HG02970 (cell line): ENCODE results near the gene GAL3ST1.
"Not testable (repeated sequence)": the region's sequence is repeated elsewhere in the genome, so short reads cannot be mapped to it uniquely, and the experiment has no call there.

ENCODE experiments used
- ATAC-seq: cut with Tn5 transposase; IDR thresholded peaks from one replicate; pipeline ENCODE4 v1.9.1; 2021; ENCODE audit warnings: mild to moderate bottlenecking, moderate library complexity, moderate number of reproducible peaks; ENCODE audit not compliant: unreplicated experiment, low FRiP score

Gene GAL3ST1

DNA sequence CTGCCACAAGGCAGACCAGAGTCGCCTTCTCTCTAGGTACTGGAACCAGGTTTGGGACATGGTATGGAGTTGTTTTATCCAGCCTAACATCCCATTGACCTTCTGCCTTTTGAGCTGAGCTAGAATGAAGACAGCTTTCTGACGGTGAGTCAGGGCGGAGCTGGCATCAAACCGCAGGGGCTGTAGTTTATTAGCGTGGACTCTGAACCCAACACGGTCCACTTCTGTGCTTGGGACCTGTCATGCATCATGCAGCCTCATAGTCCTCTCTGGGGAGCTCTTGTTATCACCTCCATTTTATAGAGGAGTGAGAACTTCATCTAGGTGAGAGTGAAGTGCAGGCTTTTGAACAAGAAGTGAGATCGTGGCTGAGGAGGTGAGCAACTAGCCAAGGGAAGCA lies 8.3 kb downstream of the GAL3ST1 start:
- ATAC-seq = no peak

DNA sequence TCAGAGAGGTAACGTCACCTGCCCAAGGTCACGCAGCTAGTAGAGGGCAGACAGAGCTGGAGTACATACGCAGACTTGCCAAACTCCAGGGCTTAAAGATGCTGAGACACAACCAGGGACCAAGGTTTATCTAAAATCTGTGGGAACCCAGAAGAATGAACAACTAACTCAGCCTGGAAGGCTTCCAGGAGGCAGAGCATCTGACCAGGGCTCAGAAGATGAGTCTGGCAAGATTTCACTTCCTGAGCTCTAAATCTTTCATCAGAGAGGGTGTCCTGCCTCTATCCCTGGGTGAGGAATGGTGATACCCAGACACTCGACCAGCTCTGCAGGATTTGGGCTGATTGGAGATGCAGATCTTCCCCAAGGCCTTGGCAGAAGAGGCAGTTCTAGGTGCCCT lies 9.1 kb downstream of the GAL3ST1 start:
- ATAC-seq = no peak

DNA sequence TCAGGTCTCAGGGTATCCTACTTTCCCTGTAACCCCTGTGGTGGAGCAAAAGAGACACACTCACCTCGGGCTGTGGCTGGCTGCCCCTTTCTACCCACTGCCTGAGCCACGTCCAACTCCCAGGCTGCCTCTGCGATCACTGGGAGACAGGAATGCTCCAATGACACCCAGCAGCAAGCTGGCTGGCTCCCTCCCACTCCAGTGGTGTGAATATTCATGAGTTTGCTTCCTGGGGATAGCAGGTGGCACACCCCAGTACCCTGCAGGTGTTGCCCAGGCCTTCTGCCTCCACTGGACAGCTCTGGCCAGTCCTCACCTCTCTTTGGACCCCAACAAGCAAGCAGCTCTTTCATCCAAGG lies 9.7 kb downstream of the GAL3ST1 start:
- ATAC-seq = no peak

DNA sequence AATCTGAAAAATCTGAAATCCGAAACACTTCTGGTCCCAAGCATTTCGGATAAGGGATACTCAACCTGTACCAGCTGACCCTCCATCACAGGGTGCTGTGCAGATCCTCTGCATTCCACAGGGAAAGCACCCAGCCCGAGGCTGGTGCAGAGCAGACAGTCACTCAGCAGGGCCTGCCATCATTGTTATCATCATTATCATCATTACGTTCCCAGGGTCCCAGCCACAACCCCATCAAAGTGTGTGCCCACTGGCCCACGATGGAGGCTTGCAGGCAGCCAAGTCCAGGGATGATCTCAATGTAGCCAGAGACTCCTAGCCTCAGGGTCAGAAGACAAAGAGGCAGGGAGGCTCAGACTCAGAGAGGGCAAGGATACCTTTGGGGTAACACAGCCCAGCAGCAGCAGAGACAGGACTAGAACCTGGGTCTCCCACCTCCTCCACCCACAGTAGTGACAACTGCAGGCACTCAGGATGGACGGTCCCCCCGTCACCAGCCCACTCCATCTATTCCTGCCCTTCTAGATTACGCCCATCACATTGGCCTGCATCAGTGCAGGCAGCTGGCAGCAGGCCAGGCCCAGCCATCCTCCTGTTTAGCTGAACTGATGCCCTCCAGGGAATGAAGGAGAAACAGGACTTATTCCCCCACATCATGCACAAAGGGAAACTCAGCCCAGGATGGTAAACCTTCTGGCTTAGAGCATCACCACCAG lies 10.3 kb downstream of the GAL3ST1 start:
- ATAC-seq = no peak

DNA sequence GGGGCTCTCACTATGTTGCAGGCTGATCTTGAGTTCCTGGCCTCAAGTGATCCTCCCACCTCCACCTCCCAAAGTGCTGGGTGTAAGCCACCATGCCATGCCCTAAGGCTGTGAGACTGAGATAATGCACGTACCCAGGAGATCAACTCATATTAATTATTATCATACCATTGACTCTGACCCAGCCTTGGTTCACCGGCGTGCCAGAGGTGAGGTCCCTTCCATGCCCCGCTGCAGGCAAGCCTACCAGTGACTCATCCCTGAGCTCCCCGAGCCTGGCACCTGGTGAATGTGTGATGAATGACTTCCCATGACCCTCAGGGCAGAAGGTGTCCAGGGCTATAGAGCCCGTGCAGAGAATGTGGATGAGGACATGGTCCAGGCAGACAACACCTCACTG lies 12.1 kb downstream of the GAL3ST1 start:
- ATAC-seq = no peak

DNA sequence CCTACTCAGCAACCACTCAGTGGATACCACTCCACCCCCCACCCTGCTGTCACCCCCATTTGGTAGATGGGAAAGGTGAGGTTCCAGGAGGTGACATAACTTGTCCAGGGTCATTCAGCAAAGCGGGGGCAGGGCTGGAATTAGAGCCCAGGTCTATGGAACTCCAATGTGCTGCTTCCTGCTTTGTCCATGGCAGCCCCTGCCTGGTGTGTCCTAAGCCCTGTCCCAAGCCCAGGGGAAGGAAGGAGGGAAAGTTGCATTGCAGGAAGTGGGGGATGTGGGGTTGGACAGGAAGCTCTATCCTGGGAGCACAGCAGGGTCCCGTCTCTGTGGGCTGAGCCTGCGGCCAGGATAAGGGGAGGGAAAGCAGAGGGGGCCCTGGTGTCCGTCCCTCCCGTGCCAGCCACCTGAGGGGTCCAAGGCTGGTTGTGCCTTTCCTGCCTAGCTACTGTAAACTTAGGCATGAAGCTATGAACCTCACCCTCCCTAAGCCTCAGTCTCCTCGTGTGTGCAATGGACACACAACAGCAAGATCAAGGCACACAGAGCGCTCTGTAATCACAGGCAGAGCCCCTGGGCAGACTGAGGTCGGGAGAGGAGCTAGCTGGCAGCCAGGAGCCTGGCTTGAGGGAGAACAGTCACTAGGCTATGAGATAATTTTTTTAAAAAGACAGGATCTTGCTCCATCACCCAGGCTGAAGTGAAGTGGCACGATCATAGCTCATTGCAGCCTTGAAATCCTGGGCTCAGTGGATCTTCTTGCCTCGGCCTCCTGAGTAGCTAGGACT lies 12.9 kb downstream of the GAL3ST1 start:
- ATAC-seq = no peak

DNA sequence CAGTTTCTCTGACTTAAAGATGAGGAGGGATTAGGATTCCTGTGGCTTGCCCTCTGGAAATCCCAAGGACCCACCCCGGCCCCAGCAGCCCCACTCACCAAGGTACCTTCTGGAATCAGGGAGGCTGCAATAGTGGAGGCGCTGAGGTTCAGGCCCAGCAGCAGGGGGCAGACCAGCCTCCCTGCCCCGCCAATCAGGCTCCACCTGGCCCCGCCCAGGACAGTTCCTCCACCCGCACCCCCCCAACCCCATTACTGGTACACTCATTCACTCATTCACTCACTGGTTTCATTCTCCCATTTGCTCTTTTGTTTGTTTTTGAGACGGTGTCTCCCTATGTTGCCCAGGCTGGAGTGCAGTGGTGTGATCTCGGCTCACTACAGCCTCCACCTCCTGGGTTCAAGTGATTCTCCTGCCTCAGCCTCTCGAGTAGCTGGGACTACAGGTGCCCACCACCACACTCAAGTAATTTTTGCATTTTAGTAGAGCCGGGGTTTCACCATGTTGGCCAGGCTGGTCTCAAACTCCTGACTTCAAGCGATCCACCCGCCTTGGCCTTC lies 13.7 kb downstream of the GAL3ST1 start:
- ATAC-seq = not testable (repeated sequence)

DNA sequence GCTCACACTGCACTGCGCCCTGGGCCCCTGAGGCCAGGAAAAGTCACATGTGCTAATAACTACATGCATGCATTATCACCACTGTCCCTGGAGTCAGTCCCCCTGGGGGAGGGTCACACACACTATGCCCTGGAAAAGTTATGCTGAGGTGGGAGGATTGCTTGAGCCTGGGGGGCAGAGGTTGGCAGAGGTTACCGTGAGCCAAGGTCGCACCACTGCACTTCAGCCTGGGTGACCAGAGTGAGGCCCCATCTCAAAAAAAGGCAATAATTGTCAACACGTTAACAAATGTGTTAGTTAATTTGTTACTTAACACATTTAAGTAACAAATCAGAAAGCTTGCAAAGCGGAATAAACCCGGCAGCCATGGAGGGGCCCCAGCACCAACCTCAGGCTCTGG lies 14.6 kb downstream of the GAL3ST1 start:
- ATAC-seq = no peak

DNA sequence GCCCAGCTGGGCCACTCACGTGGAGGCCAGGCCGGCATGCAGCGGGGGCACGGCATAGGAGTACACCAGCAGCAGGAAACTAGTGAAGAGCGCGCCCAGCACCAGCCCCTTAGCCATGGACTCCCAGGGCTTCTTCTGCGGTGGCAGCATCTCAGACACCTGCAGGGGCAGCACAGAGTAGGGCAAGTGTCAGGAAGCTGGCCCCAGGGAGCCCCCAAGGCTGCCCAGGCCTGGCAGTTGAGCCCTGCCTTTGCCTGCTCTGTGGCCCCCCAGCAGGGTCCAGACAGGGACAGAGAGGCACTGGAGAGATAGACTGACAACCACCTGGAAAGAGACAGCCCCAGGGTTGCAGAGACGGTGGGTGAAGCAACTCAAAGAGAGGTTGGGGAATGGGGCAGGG lies 17.2 kb downstream of the GAL3ST1 start:
- no peak for ATAC-seq

DNA sequence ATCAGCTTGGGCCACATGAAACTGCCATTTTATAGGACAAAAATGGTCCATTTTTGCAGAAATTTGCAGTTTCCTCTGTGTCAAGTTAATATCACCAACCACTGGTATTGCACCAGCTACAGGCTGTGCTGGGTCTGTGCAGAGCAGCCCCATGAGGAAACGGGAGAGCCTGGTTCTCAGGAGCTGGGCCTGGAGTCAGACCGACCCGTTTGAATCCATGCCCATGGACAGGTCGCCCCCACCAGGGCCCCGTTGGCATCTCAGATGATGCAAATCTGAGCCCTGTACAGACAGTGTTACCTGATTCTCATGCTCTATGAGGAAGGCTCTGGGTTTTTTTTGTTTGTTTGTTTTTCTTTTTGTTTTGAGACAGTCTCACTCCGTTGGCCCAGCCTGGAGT lies 18.1 kb downstream of the GAL3ST1 start:
- no peak for ATAC-seq

DNA sequence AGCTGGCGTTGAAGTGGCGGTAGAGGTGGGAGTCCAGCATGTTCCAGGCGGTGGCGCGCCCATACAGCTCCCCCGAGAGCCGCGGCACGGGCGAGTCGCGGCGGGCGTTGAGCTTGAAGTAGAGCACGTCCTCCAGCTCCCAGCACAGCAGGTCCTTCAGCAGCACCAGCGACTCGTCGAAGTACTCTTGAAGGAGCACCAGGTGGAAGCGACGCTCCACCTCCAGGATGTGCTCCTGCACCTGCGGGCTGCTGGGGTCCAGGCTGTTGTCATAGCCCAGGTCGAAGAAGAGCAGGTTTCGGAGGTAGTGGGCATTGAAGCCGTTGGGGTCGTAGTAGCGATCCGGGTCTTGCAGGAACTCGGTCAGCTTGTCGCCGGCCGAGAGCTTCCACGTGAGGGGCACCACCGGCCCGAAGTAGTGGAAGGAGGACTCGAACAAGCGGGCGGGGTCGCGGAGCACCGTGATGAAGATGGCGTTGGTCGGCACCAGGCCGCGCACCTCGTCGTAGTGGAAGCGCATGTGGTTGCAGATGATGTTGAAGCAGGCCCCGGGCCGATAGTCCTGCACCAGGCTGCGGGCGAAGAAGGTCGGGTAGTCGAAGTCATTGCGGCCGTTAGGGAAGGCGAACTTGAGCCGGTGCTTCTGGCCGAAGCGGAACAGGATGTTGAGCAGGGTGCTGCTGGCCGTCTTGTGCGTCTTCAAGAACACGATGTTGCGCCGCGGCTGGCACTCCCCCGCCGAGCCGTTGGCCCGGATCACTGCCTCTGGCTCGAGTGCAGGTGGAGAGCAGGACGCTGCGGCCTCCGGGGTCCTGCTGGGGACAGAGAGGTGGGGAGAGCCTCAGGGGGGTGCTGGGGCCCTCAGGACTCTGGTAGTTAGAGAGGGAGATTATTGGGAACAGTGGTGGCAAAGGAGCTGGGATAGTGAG lies 18.9 kb downstream of the GAL3ST1 start:
- ATAC-seq = no peak

DNA sequence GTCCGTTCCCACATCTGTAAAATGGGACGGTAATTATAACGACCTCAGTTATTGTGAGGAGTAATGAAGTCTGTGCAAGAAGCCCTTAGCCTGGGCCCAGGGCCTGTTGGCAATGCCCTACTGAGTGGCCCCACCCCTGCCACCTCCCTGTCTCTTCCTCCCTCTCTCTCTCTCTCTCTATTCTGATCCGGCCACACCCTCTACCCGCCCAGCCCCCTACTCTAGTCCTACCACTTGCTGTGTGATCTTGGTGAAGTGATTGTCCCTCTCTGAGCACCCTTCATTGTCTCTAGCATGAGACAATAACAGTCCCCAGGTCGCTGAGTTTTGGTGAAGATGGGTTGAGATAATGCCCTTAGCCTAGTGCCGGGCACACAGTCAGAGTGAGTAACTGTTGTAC lies 20.5 kb downstream of the GAL3ST1 start:
- no peak for ATAC-seq

DNA sequence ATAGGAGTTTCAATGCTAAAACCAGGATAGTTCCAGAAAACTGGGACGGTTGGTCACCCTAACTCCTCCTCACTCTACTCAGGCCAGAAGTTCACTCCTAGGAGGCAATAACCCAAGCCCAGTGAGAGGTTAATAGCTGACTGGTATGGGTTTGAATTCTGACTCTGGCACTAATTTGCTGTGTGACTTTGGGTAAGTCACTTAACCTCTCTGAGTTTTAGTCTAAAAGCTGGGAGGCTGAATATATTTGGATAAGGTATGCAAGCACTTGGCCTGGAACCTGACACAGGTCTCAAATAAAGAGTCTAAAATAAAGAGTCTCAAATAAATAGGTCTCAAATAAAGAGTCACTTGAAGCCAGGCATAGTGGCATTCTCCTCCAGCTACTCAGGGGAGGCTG lies 21.7 kb downstream of the GAL3ST1 start:
- no peak for ATAC-seq

DNA sequence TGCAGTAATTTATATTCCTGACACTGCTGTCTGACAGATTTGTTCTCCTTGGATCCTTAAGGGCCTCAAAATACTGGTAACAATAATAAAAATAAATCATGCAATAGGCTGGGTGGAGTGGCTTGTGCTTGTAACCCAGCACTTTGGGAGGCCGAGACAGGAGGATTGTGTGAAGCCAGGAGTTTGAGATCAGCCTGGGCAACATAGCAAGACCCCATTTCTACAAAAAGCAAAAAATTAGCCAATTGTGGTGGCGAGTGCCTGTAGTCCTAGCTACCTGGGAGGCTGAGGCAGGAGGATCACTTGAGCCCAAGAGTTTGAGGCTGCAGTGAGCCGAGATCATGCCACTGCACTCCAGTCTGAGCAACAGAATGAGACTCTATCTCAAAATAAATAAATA lies 22.7 kb downstream of the GAL3ST1 start:
- ATAC-seq = not testable (repeated sequence)

DNA sequence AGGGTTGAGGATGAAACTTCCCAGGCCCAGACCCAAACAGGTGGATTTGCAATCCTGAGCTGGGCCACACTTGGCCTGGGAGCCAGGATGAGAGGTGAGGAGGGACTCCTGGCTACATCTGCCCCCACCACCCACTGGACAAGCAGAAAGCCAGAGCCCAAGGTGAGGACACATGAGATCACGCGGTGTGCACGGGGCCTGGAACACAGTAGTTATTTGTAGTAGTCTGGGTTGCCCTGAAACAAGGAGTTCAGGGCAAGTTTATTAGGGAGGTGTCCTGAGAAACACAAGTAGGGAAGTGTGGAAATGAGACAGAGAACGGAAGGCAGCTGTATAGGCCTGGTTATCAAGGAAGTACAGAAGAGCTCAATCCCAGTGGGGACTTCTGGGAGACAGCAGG lies 27.3 kb downstream of the GAL3ST1 start:
- no peak for ATAC-seq

DNA sequence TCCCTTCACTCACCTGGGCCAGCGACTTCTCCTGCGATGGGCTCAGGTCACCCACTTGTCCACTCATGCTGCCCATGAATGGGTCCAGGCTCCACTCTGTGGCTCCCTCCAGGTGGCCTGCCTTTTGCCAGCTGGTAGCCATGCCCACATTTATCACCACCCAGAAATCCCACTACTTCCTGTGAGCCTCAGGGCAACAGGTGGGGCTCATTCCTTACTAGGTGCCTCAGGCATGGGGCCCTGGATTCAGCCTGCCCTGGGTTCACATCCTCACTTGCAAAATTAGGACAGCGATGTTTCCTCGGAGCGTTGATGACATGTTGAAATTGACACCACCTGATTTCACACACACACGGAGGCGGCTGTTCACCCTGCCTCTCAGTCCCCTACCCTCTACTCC lies 27.8 kb downstream of the GAL3ST1 start, which contains the start of gene SEC14L6:
TSS of gene SEC14L6 (minus strand) at position 126 of the 400 bp plus-strand sequence. CDS start at position 67, 59 bp downstream.
- ATAC-seq = no peak

DNA sequence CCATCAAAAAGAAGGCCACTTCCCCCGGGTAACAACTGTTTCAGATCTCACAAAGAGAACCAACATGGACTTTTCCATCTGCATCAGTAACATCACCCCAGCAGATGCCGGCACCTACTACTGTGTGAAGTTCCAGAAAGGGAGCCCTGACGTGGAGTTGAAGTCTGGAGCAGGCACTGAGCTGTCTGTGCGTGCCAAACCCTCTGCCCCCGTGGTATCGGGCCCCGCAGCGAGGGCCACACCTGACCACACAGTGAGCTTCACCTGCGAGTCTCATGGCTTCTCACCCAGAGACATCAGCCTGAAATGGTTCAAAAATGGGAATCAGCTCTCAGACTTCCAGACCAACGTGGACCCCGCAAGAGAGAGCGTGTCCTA lies 31.7 kb downstream of the GAL3ST1 start:
- no peak for ATAC-seq

DNA sequence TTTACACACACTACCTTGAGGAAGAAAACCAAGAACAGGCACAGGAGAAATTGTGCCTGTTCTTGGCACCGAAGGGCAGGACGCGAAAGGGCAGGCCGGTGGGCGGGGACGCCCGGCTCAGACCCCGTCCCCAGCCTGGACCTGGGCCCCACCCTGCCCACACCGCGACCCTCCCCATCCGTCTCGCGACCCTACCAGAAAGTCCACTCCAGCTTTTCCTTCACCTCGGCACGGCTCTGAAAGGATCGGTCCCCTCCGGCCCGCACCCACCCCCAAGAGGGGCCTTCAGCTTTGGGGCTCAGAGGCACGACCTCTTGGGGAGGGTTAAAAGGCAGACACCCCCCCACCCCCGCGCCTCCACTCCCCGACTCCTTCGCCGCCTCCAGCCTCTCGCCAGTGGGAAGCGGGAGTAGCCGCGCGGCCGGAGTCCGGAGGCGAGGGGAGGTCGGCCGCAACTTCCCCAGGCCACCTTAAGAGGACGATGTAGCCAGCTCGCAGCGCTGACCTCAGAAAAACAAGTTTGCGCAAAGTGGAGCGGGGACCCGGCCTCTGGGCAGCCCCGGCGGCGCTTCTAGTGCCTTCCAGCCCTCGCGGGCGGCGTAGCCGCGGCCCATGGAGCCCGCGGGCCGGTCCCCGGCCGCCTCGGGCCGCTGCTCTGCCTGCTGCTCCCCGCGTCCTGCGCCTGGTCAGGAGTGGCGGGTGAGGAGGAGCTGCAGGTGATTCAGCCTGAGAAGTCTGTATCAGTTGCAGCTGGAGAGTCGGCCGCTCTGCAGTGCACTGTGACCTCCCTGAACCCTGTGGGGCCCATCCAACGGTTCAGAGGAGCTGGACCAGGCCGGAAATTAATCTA lies 32.3 kb downstream of the GAL3ST1 start:
- ATAC-seq = no peak

DNA sequence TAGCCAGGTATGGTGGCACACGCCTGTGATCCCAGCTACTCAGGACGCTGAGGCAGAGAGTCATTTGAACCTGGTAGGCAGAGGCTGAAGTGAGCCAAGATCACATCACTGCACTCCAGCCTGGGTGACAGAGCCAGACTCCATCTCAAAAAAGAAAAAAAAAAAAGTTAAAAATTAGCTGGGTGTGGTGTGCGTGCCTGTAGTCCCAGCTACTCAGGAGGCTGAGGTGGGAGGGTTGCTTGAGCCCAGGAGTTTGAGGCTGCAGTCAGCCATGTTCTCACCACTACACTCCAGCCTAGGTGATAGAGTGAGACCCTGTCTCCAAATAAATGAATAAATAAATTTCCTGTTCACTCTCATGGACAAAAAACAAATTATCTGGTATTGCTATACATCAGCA lies 33.0 kb downstream of the GAL3ST1 start:
- ATAC-seq = not testable (repeated sequence)

DNA sequence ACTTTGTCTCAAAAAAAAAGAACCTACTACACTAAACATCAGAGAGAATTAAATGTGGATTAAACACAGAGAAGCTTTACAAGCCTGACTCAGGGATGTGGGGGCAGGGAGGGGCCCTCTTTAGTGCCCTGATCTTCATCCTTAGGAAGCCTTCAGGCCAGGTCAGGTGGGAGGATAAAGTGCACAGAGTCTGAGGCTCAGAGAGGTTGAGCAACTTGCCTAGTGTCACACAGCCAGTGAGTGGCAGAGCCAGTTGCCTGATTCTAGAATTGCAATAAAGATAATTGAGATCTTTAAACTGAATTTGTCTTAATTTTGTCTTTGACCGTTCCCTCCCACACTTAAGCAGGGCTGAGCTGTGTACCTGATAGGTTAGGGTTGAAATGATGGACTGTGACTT lies 35.1 kb downstream of the GAL3ST1 start:
- no peak for ATAC-seq
